HG03066 (cell line): Measurements from ENCODE around the gene GNA15.

ENCODE experiments used
- ATAC-seq: cut with Tn5 transposase; IDR thresholded peaks from one replicate; pipeline ENCODE4 v1.9.1; 2021; ENCODE audit warnings: low read depth; ENCODE audit not compliant: unreplicated experiment

GNA15 gene

GRCh38 chr19:3120611-3121276 lies 15.1 kb upstream of the GNA15 start:
- no peak for ATAC-seq

GRCh38 chr19:3121396-3121795 lies 14.4 kb upstream of the GNA15 start:
- no peak for ATAC-seq

- no peak for ATAC-seq
Measured at GRCh38 chr19:3121821-3122511, 13.9 kb upstream of the GNA15 start.

GRCh38 chr19:3122512-3122870 lies 13.3 kb upstream of the GNA15 start:
- ATAC-seq: no peak

- no peak for ATAC-seq
Measured at GRCh38 chr19:3123088-3123721, 12.6 kb upstream of the GNA15 start.

GRCh38 chr19:3123956-3124355 lies 11.9 kb upstream of the GNA15 start:
- ATAC-seq: no peak

GRCh38 chr19:3124630-3125029 lies 11.2 kb upstream of the GNA15 start:
- no peak for ATAC-seq

GRCh38 chr19:3125900-3126524 lies 9.8 kb upstream of the GNA15 start:
- no peak for ATAC-seq

GRCh38 chr19:3129112-3129511 lies 6.7 kb upstream of the GNA15 start:
- ATAC-seq: no peak

- ATAC-seq: no peak
Measured at GRCh38 chr19:3131168-3131567, 4.7 kb upstream of the GNA15 start.

GRCh38 chr19:3132971-3133792 lies 2.7 kb upstream of the GNA15 start:
- no peak for ATAC-seq

GRCh38 chr19:3133793-3134116 lies 2.1 kb upstream of the GNA15 start:
- no peak for ATAC-seq

- ATAC-seq: no peak
Measured at GRCh38 chr19:3136684-3137055, 837 bp downstream of the GNA15 start.

- no peak for ATAC-seq
Measured at GRCh38 chr19:3137119-3137518, 1.3 kb downstream of the GNA15 start.

- no peak for ATAC-seq
Measured at GRCh38 chr19:3138268-3138667, 2.4 kb downstream of the GNA15 start.

GRCh38 chr19:3140667-3141038 lies 4.8 kb downstream of the GNA15 start:
- no peak for ATAC-seq

GRCh38 chr19:3142292-3142670 lies 6.4 kb downstream of the GNA15 start:
- ATAC-seq: no peak

GRCh38 chr19:3142781-3143337 lies 7.0 kb downstream of the GNA15 start:
- no peak for ATAC-seq

- no peak for ATAC-seq
Measured at GRCh38 chr19:3145909-3146676, 10.3 kb downstream of the GNA15 start.

GRCh38 chr19:3146677-3147100 lies 10.9 kb downstream of the GNA15 start:
- ATAC-seq: no peak
